Activated T-cell treated with anti-CD3 and anti-CD28 coated beads, Interleukin-2, amount 50 U/mL, for 4 hours (primary cell): ENCODE results near the gene ARF1. TPM values are rescaled to one million over a fixed set of nuclear protein-coding genes. Genes with fewer than 3 reads are reported as not detected.

Experiments used
- ATAC-seq, 2 donors: fragments of 200-7000 bp; cut with Tn5 transposase; one replicate each; pipeline ENCODE4 v1.10.0; 2021
- DNase-seq: peaks from one replicate; pipeline ENCODE4 v3.0.0-alpha.2; 2020
- H3K27me3 Mint-ChIP-seq: one replicate; pipeline ENCODE4 v1.8.0; 2021; ENCODE audit warnings: low read depth, mixed read lengths
- H3K36me3 Mint-ChIP-seq: one replicate; pipeline ENCODE4 v1.8.0; 2022; ENCODE audit warnings: mixed read lengths; ENCODE audit not compliant: insufficient read depth
- H3K4me1 Mint-ChIP-seq: one replicate; pipeline ENCODE4 v1.8.0; 2021; ENCODE audit warnings: low read depth, mixed read lengths
- H3K4me3 Mint-ChIP-seq: one replicate; pipeline ENCODE4 v1.8.0; 2021; ENCODE audit warnings: mild to moderate bottlenecking, moderate library complexity, mixed read lengths
- H3K9me3 Mint-ChIP-seq: one replicate; pipeline ENCODE4 v1.8.0; 2021; ENCODE audit warnings: mixed read lengths
- total RNA-seq, 3 donors: library from RNA; stranded (reverse); gene quantifications; one replicate each; pipeline ENCODE4 v1.2.1, GENCODE V29; 2021

Gene ARF1
- total RNA-seq, 3 donors from 2014 or later: 404 to 411 (median 408) TPM

DNA sequence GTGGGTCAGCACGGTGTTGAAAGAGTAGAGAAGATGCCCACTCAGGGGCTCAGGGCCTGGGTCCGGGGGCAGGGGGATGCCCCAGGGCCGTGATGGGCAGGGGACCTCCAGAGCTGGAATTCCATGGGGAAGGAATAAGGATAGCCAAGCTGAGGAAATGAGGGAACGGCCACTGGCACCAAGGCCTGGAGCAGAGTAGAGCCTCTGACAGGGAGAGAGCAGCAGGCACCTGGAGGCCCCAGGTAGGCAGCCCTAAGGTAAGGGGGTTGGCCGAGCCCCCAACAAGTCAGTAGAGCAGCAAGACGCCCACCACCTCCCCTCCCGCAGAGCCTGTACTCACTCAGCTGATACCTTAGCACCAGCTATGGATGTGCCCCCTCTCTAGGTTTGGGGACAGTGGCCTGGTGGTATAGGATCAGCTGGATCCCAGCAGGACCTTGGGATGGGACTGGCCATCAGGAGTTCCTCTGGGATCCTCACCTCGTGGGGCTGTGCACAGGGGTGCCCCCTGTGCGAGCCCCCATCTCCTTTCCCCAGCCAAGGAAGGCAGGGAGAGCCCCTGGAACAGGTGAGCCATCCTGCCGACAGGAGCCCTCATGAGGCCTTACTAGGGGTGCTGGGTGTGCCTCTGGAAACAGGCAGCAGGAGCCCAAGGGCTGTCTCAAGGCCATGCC is 21.0 kb upstream of the ARF1 start:
- ATAC-seq (no peak), DNase-seq (no peak)
- Mint-ChIP-seq H3K36me3 (no peaks in the 10 kb centered on the region), H3K27me3 (peaks cover 40% of the 10 kb centered on the region), H3K4me3 (no peak overlapping the region), H3K9me3 (no peaks in the 10 kb centered on the region), H3K4me1 (peaks cover 14% of the 10 kb centered on the region)

DNA sequence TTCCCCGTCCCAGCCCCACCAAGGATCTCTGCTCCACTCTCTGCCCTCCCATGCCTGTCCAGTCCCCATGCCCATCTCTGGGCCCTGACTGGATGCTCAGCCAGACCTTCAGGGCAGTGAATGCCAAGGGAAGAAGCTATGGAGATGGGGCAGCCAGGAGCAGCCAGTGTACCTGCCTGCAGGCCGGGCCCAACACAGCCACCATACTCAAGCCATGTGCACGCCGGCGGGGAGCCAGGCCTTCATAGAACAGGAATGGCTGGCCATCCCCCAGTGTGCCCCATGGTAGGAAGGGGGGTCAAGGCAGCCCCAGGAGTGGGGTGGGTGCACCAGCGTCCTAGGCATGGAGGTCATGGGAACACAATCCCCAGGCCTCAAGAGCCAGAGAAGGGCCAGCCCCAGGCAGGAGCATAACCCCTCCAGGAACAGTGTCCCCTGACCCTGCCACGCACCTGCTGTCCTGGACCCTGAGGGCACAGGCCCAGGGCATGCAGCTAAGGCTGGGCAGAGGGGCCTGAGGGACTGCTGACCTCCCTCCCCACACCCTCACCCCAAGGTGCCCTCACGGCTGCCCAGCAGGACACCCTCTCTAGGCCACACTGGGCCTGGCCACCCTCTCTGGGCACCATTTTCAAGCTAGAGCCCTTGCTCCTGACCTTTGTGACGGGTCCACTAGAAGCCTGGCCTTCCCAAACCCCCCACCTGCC is 20.3 kb upstream of the ARF1 start:
- H3K9me3 Mint-ChIP-seq: no peaks in the 10 kb centered on the region
- ATAC-seq (no peak), DNase-seq (no peak)
- H3K27me3 Mint-ChIP-seq: peaks cover 46% of the 10 kb centered on the region
- peaks cover 14% of the 10 kb centered on the region for H3K4me1 Mint-ChIP-seq
- no peaks in the 10 kb centered on the region for H3K36me3 Mint-ChIP-seq
- H3K4me3 Mint-ChIP-seq: no peak overlapping the region

- peaks cover 46% of the 10 kb centered on the region for H3K27me3 Mint-ChIP-seq
- no peak overlapping the region for H3K4me3 Mint-ChIP-seq
- H3K9me3 Mint-ChIP-seq: no peaks in the 10 kb centered on the region
- ATAC-seq: no peak
- no peak for DNase-seq
- H3K36me3 Mint-ChIP-seq: no peaks in the 10 kb centered on the region
- peaks cover 14% of the 10 kb centered on the region for H3K4me1 Mint-ChIP-seq
These were observed 19.7 kb upstream of the ARF1 start for GRCh38 chr1:228062812-228063211.

GRCh38 chr1:228063251-228064191 is 19.0 kb upstream of the ARF1 start:
- H3K36me3 Mint-ChIP-seq: no peaks in the 10 kb centered on the region
- peaks cover 14% of the 10 kb centered on the region for H3K4me1 Mint-ChIP-seq
- H3K4me3 Mint-ChIP-seq: no peak overlapping the region
- ATAC-seq (no peak), DNase-seq (no peak)
- H3K9me3 Mint-ChIP-seq: no peaks in the 10 kb centered on the region
- peaks cover 41% of the 10 kb centered on the region for H3K27me3 Mint-ChIP-seq

GRCh38 chr1:228064296-228064695 is 18.2 kb upstream of the ARF1 start:
- Mint-ChIP-seq H3K4me3 (no peak overlapping the region), H3K36me3 (no peaks in the 10 kb centered on the region), H3K9me3 (no peaks in the 10 kb centered on the region), H3K27me3 (peaks cover 36% of the 10 kb centered on the region), H3K4me1 (peaks cover 14% of the 10 kb centered on the region)
- no peak for DNase-seq
- no peak for ATAC-seq

DNA sequence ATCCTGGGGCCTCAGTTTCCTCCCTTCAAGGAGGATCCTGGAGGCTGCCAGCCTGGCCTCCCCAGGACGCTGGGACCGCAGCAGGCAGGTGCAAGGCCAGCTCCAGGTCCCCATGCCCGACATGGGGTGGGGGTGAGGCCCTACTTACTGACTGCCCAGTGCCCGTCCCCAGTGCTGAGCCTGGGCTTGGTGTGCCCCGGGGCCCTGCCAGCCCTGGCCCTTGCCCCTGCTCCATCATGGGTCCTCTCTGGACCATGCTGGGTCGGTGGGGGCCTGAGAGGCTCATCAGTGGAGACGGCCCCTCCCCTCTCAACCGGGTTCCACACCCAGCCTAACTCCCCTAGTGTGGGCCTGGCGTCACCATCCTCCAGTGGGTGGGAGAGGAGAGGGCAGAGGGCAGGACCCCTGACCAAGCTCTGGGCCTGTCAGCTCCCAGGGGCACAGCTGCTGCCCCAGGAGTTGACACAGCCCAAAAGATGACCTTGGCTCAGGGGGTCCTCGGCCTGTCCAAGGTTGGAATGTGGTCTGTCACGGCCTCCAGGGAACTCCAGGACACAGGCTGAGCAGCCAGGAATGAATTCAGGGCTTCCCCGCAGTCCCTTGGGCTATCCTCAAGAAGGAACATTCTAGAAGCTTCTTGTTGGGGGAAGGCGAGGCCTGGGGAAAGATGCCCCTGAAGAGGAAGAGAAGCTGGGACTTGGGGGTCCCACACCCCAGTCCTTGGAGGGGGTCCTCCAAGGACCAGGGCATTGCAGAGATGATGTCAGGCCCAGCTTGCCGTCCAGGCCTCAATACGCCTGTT is 17.6 kb upstream of the ARF1 start:
- Mint-ChIP-seq H3K27me3 (peaks cover 36% of the 10 kb centered on the region), H3K36me3 (no peaks in the 10 kb centered on the region), H3K4me1 (peaks cover 10% of the 10 kb centered on the region), H3K9me3 (no peaks in the 10 kb centered on the region), H3K4me3 (no peak overlapping the region)
- DNase-seq (no peak), ATAC-seq (no peak)

DNA sequence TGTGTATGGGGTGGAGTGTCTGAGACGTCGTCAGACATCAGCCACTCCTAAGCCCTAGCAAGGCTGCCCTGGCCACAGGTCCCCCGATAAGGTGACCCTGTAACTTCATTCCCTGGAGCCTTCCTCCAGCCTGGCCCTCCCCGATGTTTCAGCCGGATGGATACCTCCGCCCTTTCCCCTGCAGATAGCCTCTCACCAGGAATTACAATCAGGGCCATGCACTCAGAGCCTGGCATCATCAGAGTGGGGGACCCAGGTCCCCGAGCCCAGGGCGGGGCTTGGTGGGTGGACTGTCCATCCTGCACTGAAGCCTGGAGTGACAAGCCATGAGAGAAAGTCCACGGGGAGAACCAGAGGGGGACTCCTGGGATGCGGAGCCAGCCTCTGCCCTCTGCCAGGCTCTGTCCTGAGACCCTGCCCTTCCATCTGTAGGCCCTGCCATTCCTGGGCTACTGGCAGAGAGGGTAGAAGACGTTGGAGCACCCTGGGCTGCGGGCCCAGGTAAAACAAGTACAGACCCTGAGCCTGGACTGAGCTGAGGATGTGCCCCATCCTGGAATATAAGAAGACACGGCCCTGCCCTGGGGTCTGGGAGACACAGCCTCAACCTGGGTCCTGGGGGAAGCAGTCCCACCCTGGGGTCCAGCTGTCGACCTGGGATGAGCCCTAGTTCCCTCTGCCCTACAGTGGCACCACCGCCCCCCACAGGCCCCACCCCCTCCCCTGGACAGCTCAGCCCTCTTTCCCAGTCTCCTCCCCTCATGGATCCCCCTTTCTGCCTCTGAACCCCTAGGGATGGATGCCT is 16.8 kb upstream of the ARF1 start:
- DNase-seq: no peak
- Mint-ChIP-seq H3K4me1 (peaks cover 5% of the 10 kb centered on the region), H3K4me3 (no peak overlapping the region), H3K9me3 (no peaks in the 10 kb centered on the region), H3K27me3 (peaks cover 34% of the 10 kb centered on the region), H3K36me3 (no peaks in the 10 kb centered on the region)
- ATAC-seq: no peak

GRCh38 chr1:228066416-228066815 is 16.1 kb upstream of the ARF1 start:
- no peak for DNase-seq
- H3K36me3 Mint-ChIP-seq: no peaks in the 10 kb centered on the region
- H3K9me3 Mint-ChIP-seq: no peaks in the 10 kb centered on the region
- H3K4me1 Mint-ChIP-seq: no peaks in the 10 kb centered on the region
- H3K4me3 Mint-ChIP-seq: no peak overlapping the region
- H3K27me3 Mint-ChIP-seq: peaks cover 28% of the 10 kb centered on the region
- ATAC-seq: no peak

GRCh38 chr1:228066891-228067654 is 15.4 kb upstream of the ARF1 start:
- no peaks in the 10 kb centered on the region for H3K4me1 Mint-ChIP-seq
- peaks cover 23% of the 10 kb centered on the region for H3K27me3 Mint-ChIP-seq
- ATAC-seq: no peak
- H3K4me3 Mint-ChIP-seq: no peak overlapping the region
- no peaks in the 10 kb centered on the region for H3K9me3 Mint-ChIP-seq
- H3K36me3 Mint-ChIP-seq: no peaks in the 10 kb centered on the region
- DNase-seq: no peak

DNA sequence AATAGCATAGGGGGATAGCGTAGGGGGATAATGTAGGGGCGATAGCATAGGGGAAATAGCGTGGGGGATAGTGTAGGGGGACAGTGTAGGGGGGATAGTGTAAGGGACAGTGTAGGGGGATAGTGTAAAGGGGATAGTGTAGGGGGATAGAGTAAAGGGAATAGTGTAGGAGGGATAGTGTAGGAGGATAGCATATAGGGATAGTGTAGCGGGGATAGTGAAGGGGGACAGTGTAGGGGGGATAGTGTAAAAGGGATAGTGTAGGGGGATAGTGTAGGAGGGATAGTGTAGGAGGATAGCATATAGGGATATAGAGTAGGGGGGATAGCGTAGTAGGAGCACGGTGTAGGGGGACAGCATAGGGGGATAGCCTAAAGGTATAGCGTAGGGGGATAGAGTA is 14.1 kb upstream of the ARF1 start:
- Mint-ChIP-seq H3K9me3 (no peaks in the 10 kb centered on the region), H3K36me3 (no peaks in the 10 kb centered on the region), H3K4me3 (no peak overlapping the region), H3K4me1 (no peaks in the 10 kb centered on the region), H3K27me3 (peaks cover 21% of the 10 kb centered on the region)
- no peak for DNase-seq
- no peak for ATAC-seq

GRCh38 chr1:228070173-228070572 is 12.3 kb upstream of the ARF1 start:
- DNase-seq (no peak), ATAC-seq (no peak)
- Mint-ChIP-seq H3K4me1 (no peaks in the 10 kb centered on the region), H3K27me3 (peaks cover 17% of the 10 kb centered on the region), H3K36me3 (no peaks in the 10 kb centered on the region), H3K4me3 (no peak overlapping the region), H3K9me3 (no peaks in the 10 kb centered on the region)

GRCh38 chr1:228070851-228071250 is 11.7 kb upstream of the ARF1 start:
- Mint-ChIP-seq H3K36me3 (no peaks in the 10 kb centered on the region), H3K4me3 (no peak overlapping the region), H3K9me3 (no peaks in the 10 kb centered on the region), H3K27me3 (peaks cover 12% of the 10 kb centered on the region), H3K4me1 (no peaks in the 10 kb centered on the region)
- no peak for ATAC-seq
- no peak for DNase-seq
